ENCODE measurements around the gene MCC.

MCC gene

DNA sequence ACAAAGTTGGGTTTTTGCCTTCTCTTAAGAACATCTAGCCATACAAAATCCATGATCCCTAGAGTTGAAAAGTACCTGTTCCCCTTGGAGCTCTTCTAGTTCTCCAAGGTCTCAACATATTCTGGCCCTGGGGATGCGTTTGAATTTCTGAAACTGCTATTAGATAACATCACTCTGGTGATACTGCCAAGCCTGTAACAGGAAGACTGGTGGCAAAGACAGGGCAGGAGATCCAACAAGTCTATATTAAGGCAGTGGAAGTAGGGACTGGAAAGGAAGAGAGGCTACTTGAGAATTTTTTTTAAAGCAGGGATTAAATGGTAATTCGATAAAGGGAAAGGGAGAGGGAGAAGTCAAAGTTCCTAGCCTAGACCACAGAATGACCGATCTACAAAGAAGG, 264.9 kb downstream of the MCC start:
- DNase-seq (ENCODE audit: low read depth) = no peak

DNA sequence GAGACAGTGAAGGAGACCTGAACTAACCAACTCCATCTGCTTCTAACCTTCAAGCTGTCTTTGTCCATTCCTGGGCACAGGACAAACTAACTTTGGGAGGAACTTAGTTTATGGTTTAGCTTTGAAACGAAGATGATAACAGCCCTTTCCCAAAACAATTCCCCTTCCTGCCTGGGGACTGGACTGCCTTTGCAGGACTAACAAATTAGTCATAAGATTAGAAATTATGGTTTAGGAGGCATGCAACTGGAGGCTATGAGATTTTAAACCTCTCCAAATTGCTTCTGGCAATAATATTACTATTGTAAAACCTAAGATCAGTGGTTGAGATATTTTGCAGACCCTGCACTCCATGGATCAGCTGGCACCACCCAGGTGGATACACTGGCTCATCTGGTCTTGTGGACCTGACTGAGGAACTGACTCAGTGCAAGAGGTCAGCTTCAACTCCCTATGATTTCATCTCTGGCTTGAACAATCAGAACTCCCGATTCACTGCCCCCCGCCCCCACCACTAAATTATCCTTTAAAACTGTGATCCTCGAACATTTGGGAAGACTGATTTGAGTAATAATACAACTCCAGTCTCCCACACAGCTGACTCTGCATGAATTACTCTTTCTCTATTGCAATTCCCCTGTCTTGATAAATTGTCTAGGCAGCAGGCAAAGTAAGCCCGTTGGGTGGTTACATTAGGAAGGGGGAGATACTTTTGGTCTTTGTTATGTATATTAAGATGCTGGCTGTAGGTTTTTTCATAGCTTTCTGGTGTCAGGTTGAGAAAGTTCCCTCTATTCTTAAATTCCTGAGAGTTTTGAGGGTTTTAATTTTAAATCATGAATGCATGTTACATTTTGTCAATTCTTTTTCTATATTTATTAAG, 266.7 kb downstream of the MCC start:
- no peak for DNase-seq (ENCODE audit: low read depth)

DNA sequence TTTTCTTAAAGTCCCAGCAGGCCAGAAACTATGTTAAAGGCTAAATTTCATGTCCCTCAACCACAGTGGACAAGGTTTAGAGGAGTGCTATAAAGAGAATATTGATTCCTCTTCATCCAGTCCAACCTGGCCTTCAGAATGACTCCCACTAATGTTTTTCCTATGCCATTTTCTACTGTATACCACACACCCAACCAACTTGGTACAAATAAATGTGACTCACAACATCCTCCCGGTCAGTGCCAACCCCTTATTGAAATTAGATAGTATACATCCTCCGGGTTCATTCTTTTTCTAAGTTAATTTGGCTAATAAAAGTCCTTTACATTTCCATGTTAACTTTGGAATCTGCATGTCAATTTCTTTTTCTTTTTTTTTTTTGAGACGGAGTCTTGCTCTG, 268.6 kb downstream of the MCC start:
- no peak for DNase-seq (ENCODE audit: low read depth)

DNA sequence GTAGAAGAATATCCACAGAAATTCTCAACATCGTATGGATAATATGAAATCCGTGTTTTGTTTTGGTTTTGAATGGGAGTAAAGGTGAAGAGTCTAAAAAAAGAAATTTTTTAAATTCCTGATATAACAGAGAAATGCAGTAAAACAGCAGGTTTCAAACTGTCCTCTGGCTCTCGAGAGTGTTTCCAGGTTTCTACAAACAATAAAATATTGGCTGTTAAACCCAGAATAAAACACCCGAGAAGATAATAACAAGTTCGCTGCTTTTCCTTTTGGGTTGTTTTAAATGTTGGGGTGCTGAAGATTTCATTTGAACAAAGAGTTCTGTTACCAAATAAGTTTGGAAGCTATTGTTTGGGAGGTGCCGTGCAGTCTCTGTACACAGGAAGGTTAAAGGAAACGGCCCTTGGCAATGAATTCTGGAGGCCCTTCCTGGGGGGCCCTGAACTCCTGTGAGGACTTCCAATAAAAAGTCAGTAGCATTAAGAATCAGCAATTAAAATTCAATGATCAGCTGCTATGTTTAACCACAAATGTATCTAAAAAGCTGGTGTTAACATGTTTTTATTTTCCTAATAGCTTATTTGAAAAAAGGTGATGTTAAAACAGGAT, 269.2 kb downstream of the MCC start:
- DNase-seq (ENCODE audit: low read depth) = no peak

DNA sequence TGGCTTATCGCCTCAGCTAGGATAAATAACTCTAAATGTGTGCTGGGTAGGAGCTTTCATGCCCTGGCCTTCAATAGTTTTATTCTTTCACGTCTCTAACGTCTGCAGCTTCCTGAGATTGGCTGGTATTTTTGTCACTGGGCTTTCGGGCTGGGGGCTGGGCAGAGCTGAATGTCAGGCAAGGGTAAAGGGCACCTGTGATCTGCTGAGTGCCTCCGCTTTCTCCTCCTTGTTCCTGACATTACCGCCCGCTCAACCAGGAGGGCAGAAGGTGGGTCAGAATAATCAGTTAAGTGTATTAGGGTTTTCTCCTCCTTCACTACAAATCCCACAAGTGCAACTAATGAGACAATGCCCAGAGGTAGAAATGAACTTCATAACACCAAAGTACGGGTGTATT, 270.1 kb downstream of the MCC start:
- no peak for DNase-seq (ENCODE audit: low read depth)

DNA sequence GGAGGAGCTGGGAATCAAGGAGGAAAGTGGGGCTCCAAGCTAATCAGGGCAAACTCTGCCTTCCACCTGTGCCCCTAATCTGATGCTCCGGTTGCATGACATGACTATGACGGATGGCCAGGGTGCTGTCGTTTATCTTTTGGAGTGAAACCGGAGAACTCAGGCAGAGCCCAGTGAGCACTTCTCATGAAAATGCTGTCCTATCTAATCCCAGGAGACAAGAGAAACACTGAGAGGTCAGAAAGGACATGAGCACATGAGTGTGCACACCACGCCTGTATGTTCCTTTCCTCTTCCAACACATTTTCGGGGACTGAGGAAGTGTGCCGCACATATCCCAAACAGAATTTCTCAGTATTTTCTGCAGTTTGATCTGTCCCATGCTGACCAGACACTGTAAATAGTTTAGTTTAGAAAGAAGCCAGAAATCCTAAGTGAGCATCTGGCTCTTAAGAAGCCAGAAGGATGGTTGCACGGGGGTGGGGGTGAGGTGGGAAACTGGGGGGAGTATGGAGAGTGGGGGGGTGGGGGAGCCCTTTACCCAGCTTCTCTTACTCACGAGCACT, 270.6 kb downstream of the MCC start:
- DNase-seq (ENCODE audit: low read depth) = no peak

DNA sequence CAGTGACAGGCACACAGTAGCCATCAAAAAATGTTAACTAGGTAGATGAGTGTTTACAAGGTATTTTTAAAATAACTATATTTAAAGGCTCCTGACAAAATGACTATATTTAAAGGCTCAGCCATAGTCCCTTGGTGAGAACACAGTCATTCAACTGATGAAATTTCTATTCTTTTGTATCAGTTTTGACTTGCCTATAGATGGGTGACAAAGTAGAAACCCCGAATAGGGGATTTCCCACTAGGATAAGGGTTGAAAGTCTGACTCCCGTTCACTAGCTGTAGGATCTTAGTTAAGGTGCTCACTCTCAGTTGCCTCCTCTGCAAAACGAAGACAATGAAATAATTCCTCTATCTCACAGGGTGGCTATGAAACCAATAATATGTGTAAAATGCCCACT, 271.7 kb downstream of the MCC start:
- DNase-seq (ENCODE audit: low read depth) = no peak

DNA sequence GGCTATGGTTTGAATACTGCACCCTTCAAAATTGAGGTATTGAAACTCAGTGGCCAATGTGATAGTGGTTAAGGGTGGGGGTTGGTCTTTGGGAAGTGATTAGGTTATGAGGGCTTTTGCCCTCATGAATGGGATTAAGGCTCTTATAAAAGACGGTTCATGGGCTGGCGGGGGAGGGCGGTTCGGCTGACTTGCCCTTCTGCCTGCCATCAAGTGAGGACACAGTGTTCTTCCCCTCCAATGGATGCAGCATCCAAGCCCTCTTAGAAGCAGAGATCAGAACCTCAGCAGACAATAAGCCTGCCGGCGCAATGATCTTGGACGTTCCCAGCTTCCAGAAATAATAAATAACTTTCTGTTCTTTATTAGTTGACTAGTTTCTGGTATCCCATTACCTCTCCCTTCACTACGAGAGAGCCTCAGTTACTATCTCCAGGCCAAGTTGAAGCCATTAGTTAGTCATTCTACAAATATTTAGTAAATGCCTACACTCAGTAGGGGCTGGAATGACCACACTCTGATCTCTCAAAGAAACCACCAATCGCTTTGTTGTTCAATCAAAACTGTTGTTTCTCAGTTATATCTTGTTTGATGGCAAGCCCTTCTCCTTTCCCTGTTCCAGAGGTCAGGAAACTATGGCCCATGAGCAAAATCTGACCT, 272.7 kb downstream of the MCC start:
- DNase-seq (ENCODE audit: low read depth) = no peak

DNA sequence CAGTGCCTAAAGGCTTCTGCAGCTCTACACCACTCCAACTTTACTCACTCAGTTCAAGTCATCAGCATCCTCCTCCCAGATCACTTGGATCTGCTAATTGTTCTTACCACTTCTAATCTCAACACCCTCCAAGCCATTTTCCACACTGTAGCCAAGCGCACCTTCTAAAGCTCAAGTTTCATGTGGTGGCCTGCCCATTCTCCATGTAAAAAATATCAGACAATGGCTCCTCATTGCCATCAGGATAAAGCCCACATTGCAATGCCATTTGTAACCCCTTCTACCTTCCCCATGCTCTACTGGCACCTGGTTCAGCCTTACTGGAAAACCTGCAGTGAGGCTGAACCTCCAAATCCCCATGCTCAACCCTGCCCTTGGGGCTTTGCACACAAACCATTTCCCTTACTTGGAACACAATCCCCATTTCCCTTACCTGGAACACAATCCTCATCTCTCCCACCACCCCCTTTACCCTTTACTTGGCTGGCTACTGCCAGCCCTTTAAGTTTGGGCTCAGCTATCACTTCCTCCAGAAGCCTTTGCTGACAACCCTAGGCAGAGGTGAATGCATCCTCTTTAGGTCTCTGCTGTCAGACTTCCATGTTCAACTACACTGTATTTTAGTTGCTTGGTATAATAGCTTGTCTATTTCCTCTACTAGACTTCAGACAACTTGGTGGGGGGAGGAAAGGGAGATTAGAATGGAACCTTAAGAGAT, 273.5 kb downstream of the MCC start:
- DNase-seq (ENCODE audit: low read depth) = no peak

DNA sequence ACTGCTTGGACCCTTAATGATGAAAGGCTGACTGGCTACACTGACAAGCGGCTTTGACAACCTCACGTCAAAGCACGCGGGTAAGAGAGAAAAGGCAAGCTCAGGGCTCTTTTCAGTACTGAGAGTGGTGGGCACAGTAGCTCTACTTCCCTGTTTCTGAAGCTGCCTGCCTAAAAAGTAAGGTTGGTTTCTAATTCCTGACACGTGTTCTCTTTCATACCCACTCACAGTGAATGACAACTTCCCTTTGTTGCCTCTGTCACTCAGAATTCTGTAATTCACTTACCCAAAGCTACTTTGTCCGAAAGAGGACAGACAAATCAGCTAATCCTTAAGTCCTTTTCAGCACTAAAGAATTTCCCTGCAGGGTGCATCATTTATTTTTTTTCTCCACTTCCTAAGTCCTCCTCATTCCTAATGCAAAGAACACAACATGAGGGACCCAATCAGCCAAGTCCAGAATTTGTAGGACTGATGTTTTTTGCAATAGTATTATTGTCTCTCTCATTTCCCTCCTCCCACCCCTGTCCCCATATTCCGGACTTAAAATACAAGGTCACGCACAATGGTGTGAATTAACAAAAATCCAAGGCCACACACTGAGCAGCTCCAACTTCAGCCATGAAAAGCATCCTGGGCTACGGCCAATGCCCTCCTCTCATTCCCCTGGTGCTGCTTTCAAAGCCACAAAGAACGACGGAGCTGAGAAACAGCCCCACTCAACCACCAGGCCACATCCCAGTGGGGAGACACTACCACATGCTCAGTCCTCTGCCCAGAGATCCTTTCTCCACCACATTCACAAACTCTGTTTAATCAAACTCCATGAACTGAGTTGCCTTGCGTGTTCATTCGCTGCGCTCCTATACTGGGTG, 274.5 kb downstream of the MCC start:
- DNase-seq (ENCODE audit: low read depth) = no peak

DNA sequence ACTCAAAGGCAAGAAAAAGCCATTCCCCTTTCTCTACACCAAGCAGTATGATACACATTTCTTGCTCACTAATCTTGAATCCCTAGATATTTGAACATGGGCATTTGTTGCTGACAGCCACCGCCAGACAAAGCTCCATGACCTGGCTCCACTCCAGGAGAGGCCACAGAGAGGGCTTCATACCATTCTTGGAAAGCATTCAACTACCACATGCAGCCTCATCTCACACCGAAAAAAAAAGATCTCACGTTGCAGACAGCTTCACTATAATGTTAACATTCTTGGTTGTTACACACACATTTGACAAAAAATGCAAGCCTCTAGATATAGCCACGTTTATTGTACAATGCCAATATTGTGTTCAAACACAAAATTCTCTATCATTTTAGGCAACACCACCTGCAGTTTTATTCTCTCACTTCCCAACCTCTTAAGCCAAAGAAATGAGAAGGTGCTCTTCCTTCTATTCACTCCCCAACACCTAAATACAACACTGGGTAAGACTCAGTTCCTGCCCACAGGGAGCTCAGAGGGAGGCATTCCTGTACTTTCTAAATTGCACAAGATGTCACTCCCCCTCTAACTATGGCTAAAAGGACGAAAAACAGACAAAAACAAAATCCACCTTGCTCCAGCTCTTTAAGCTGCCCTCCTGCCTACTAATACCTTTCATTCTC, 275.9 kb downstream of the MCC start:
- no peak for DNase-seq (ENCODE audit: low read depth)

DNA sequence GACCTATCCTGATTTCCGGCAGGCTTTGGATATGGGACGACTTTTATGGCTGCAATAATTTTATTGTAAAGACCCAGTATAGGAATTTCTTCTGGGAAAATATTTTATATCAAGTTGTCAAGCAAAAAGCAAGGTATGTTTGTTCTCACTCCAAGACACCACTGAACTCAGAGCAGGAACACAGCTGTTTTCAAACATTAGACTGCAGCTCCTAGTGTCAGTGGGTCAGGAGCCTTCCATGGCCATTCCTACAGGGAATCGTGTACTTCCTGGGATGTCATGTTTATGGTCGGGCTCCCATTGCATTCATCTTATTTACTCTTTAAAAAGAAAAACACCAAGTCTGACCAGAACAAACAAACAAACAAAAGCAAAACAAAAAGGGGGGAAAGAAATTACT, 278.8 kb downstream of the MCC start:
- no peak for DNase-seq (ENCODE audit: low read depth)

DNA sequence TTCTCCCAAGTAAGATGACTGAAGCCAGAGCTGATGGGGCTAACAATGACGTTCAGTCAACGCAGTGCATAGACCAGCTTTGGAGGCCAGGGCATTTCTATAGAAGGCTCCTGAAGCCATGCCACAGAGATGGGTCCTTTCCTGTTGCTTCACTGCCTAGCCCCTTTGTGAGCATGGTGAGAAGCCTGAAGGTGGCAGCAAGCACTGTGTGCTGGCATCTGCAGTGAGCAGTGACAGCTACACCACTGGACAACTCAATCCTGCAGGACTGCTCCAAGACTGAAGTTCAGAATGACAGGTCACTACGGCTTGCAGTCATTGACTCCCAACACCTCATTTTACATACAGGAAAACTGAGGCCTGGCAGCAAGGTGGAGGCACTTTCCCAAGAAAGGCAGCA, 282.4 kb downstream of the MCC start:
- DNase-seq (ENCODE audit: low read depth) = no peak

DNA sequence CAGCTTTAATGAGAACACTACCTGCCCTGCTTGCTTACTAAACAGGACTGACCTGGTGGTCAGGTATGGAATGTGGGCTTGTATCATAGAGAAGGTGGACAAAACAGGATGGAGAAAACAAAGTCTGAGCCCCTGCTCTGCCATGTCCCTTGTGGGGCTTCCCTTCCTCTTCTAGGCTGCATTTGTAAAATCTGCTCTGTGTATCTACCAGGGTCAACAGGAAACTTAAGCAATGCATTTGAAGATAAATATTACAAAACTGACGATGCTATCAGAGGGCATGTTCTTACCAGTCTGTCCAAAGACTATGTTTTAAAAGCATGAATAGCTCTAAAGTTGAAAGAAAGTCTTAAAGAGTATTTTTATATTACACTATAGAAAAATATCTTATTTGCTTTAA, 282.9 kb downstream of the MCC start:
- DNase-seq (ENCODE audit: low read depth) = no peak

DNA sequence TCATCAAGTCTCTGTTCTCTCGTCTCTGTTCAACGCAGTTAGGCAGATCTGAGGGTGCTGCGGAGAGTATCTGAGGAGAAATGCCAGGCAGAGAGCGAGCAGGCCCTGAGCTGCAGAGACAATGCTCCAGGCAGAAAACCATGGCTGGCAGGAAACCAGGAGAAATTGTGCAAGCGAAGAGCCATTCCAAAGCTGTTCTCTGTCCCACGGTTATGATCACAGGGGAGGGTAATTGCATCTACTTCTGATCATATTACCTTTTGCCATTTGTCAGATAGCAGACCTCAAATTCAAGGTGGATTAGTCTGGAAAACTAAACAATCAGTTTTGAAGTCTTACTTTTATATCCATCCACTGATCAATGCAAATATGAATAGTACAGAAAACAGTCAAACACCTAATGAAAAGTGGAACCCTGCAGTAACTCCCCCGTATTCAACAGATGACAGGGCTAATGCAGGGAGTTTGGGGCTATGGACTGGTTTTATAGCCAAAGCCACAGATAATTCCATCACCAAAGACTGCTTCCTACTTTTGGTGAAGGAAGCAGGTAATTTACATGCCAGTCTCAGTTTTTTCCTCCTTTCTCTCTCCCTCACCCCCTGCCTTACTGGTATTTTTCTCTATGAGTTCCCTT, 283.6 kb downstream of the MCC start:
- DNase-seq (ENCODE audit: low read depth) = no peak

DNA sequence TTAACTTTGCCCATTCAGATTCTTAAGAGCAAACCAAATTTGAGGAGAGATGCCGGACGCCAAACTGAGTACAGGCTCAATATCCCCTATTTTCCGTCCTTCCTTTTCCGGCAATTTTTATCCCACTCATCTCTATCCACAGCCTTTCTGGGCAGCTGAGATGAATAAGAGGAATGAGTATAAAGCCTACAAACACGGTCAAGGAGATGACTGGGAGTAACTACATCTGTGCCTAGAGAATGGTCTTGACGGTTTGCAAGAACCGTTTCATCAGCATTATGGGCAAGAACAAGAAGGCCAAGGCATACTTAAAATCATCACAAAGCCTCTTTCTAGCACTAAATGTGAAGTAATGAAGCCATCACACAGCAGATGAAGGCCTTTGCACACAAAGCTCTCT, 284.3 kb downstream of the MCC start:
- DNase-seq (ENCODE audit: low read depth) = no peak

DNA sequence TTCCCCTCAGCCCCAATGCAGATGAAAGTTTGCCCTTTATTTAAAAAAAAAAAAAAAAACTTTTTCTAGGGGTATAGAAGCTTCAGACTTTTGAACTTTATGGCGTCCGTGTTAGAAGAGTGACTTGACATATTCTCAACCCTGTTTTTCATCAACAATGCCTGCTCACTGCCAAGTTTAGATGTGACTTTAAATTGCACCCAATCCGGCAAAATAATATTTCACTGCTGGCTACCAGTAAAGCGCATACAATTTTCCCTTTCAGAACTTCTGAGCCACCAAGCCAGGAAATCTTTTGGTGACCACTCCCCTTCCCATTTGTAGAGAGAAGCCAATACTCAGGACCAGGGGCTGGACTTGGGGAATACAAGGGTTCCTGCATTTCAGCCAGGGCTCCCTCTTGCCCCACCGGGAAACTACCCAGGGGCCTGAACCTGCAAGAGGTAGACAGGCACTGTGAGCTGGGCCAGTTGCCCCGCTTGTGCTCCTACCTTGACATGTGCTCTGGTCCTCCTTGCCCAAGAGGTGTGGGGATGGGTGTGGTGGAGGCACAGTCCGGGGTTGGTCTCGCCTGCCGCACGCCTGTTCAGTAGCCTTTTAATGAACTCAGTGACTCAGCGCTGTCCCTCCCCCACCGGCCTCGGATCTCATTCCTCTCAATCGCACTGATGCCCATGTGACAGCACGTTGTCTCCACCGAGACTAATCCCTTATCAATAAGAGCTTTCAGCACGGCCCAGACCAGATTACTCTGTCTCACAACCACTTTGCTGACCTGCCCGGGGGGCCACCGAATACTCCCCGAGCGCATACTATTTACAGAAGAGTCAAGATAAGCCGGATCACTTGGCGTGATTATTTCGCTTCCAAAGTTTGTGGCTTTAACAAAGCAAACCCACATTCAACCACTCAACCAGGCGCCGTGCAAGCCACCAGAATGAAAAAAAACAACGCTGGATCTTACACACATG, 285.2 kb downstream of the MCC start:
- no peak for DNase-seq (ENCODE audit: low read depth)

DNA sequence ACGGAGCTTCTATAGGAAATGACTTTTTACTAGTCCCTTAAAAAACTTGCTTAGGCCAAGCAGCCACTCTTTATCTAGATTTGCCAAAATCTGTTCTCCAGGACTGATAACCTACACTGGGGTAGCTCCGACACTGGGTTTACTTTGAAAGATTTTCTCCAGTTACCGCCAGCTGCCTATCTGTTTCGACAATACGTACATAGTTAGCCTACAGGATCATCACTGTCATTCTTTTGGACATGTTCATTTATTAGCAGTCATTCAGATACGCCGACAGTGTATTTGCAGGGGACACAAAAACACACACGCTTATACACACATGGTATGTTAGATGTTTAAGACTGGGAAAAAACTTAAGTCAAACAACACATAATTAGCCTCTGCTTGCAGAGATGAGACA, 286.0 kb downstream of the MCC start:
- DNase-seq (ENCODE audit: low read depth) = no peak

DNA sequence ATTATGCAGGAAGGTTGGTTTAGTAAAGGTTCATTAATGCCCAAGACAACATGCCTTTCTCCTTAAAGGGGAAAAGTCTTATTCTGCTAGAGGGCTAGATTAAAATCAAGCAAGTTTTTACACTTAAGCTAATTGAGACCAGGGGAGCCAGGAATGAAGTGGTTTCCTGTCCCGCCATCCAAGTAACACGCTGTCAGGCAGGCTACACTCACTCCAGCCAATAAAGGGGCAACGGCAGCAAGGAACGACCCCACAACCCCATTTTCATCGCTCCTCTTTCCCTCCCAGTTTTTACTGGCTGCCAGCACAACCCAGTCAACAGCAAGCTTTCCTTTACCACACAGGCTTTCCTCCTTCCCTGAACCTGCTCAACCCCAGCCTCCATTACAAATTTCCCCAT, 286.5 kb downstream of the MCC start:
- DNase-seq (ENCODE audit: low read depth) = no peak

Data from HS-27A (cell line).